Dedifferentiated amniotic fluid mesenchymal stem cell (primary cell): ENCODE results near the gene TRAF3.
"Not testable (repeated sequence)": the region's sequence is repeated elsewhere in the genome, so short reads cannot be mapped to it uniquely, and the experiment has no call there.

Source experiments
- DNase-seq: peaks from one replicate; pipeline ENCODE4 v3.0.0-alpha.2; 2016; ENCODE audit errors: extremely low spot score

Gene TRAF3

DNA sequence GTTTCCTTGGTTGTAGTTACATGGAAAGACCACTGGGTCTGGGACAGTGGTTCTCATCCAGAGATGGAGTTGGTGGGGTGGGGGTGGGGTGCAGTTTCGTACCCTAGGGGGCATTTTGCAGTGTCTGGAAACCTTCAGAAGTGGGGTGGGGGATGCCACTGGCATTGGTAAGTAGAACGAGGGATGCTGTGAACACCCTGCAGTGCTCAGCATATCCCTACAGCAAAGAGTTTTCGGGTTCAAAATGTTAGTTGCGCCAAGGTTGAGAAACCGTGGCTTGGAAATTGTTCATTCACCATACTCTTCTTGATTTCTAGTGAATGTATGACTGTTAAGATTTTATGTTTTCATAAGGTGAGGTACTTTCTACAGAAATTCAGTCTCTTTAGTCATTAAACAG is 28.7 kb downstream of the TRAF3 start:
- DNase-seq: no peak

DNA sequence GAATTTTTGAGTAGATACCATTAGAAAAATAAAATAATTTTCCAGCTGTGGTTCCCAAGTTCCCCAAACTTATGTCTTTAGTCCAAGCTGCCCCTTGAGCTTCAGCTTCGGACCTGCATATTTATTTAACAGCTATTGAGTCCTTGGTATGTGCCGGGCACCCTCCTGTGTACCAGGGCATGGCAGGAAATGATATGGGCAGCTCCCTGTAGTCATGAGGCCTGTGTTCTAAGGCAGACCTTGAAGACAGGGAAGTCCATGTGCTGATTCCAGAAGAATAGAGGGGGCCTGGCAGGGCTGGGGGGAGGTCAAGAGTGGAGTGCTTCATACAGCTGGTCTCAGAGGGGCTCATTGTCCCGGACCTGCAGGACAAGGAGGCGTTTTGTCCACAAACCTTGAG is 29.2 kb downstream of the TRAF3 start:
- no peak for DNase-seq

GRCh38 chr14:102807013-102807406 is 29.8 kb downstream of the TRAF3 start:
- no peak for DNase-seq

- DNase-seq: no peak
Measured at GRCh38 chr14:102809870-102810269, 32.6 kb downstream of the TRAF3 start.

DNA sequence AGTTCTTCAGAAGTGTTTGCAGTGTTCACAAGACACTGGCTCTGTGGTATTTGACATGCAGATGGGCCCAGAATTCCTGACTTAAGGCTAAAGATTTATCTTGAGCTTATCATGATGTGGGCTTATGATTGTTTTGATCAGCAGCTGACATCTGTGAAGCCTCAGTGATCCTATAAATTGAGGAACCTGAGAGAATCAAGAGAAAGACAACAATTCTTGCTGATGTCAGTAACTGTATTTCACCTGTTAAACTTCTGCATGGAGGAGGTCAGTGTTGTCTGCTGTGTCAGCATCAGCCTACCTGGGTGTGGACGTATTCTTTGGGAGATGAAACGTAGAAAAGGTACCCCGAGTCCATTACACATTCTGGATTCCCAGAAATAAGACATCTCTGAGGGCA is 33.3 kb downstream of the TRAF3 start:
- DNase-seq: no peak

GRCh38 chr14:102811254-102811963 is 34.2 kb downstream of the TRAF3 start:
- DNase-seq: no peak

DNA sequence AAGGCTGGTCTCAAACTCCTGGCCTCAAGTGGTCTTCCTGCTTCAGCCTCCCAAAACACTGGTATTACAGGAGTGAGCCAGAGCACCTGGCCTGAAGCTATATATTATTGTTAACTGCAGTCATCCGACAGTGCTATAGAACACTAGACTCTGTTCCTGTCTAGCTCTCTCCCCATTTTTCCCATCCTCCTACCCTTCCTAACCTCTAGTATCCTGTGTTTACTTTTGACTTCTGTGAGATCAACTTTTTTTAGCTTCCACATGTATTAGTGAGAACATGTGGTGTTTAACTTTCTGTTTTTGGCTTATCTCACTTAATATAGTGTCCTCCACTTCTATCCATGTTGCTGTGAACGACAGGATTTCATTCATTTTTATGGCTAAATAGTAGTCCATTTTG is 34.7 kb downstream of the TRAF3 start:
- no peak for DNase-seq

DNA sequence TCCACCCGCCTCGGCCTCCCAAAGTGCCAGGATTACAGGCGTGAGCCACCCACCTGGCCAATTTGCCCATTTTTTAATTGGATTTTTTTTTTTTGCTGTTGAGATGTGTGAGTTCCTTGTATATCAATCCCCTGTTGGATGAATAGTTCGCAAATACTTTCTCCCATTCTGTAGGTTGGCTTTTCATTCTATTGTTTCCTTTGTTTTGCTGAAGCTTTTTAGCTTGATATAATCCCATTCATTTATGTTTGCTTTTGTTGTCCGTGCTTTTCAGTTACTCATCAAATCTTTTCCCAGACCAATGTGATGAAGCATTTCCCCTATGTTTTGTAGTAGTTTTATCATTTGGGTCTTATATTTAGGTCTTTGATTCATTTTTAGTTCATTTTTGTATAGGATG is 36.4 kb downstream of the TRAF3 start:
- no peak for DNase-seq

DNA sequence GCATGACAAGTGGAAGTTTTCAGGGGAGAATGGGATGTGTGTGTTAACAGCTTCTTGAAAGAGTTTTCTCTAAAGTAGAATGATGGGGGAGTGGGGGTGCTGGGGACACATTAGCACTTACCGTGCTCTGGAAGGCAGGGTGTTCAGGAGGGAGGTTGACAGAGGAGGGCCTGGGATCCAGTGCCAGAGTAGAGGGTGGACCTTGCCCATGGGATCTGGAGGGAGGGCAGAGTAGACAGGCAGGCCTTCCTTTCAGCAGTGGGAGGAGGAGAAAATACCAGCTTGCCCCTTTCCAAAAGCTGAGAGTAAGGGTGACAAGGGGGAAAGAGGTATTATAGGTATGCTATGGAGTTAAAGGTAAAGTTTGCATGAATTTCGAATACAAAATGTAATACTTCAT is 40.1 kb downstream of the TRAF3 start:
- no peak for DNase-seq

DNA sequence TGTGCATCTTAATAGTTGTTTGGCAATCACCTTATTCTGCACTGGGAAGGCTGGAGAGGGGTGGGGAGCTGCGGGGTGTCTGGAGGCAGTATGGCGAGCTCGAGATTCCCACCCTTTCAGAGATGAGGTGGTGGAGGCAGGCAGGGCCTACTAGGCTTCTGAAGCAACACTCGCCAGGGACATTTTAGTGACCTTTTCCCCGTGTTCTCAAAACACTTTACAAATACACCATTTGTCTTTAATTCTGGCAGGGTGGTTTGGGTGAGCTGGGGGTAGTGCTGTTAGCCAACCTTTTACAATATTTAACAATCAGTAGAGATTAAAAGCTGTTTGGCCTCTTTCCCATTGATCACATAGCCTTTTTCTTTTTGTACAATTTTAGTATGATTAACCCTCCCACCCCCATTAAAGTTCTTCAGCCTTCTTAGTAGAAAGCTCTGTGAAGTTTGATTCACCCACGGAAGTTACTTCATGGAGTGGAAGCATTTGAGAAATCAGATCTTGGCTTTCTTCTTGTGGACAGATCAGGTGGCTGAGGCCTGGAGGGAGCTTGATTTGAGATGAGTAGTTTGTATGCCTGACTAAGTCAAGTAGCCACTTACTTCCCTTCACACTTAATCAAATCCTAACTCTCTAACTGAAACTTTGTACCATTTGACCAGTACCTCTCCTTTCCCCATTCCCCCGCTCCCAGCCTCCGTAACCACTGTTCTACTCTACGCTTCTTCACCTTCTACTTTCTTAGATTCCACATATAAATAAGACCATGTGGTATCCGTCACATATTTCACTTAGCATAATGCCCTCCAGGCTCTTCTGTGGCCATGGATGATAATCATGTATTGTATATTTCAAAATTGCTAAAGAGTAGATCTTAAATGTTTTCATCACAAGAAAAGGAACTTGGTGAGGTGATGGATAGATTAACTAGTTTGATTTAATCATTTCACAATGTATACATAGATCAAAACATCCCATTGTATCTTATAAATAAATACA is 41.0 kb downstream of the TRAF3 start:
- no peak for DNase-seq

GRCh38 chr14:102819176-102819628 is 42.0 kb downstream of the TRAF3 start:
- no peak for DNase-seq

DNA sequence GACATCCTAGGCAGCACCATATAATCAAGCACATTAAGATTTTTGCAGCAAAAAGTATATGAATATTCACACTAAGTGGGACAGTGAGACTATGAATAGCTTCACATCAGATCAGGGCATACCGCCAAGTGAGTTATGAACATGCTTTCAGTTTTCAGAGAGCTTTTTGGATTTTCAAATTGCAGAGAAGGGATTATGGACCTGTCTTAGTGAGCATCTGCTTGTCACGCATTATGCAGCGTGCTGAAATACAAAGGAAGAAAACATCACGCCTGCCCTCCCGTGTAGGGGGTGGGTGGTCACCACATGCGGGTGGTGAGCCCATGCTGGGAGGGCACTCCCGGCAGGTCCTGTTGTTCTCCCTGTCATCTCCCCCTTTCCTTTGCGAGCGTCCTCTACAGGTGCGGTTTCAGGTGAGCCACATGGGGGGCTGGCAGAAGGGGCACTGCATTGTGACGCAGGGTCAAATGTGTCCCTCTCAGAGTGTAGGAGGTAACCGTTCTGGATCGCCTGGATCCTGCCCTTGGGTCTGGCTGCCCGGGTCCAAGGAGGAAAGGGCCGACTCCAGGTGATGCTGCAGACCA is 42.6 kb downstream of the TRAF3 start:
- DNase-seq: no peak

- no peak for DNase-seq
Measured at GRCh38 chr14:102821252-102821651, 44.0 kb downstream of the TRAF3 start.

GRCh38 chr14:102822311-102822863 is 45.1 kb downstream of the TRAF3 start:
- DNase-seq: no peak

DNA sequence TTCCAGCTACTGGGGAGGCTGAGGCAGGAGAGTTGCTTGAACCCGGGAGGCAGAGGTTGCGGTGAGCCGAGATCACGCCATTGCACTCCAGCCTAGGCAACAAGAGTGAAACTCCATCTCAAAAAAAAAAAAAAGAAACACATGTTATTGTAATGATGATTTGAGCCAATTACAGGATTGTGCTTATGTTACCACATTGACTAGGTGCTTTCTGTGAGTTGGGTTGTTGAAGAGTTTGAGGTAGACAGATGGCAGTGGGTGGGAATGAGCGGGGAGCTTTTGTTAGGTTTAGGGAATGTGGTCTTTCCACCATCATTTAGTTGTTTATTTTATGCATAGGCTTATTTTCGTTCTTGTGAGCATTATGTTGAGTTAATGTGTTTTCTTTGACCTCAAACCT is 45.6 kb downstream of the TRAF3 start:
- not testable (repeated sequence) for DNase-seq

- DNase-seq: no peak
Measured at GRCh38 chr14:102823546-102823945, 46.3 kb downstream of the TRAF3 start.

DNA sequence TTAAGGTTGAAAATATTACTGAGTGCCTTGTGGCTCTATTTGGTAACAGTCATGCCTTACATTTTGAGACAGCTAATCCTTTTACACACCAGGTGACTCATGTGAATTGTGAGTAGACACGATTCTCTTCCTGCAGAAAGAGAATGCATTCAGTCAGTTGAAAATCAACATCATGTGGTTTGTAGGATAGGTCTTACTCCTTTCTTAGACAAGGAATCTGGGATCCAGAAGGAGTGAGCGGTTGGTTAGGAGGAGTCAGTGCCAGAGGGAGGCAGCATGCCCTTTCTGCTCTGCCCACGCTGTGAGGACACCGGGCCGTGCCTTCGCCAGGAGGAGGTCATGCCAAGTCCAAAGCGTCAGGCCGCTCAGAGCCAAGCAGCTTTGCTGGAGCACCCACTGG is 47.6 kb downstream of the TRAF3 start:
- no peak for DNase-seq

- no peak for DNase-seq
Measured at GRCh38 chr14:102825307-102826095, 48.3 kb downstream of the TRAF3 start.

DNA sequence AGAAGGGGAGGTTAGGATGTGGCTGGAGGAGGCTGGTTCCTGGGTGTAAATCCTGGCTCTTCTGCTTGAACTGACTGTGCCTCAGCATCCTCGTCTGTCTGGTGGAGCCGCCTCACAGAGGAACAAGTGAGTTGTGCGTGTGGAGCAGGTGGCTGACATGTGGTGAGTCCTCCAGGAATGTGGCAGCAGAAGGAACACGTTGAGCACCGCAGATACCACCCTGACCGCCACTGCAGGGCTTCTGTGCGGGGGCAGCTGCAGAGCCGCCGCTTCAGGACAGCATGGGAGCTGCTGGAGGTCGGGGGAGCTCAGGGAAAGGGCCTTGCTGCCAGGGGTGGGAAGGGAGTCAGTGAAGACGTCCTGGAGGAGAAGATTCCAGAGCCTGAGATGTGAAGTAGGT is 48.9 kb downstream of the TRAF3 start:
- no peak for DNase-seq

DNA sequence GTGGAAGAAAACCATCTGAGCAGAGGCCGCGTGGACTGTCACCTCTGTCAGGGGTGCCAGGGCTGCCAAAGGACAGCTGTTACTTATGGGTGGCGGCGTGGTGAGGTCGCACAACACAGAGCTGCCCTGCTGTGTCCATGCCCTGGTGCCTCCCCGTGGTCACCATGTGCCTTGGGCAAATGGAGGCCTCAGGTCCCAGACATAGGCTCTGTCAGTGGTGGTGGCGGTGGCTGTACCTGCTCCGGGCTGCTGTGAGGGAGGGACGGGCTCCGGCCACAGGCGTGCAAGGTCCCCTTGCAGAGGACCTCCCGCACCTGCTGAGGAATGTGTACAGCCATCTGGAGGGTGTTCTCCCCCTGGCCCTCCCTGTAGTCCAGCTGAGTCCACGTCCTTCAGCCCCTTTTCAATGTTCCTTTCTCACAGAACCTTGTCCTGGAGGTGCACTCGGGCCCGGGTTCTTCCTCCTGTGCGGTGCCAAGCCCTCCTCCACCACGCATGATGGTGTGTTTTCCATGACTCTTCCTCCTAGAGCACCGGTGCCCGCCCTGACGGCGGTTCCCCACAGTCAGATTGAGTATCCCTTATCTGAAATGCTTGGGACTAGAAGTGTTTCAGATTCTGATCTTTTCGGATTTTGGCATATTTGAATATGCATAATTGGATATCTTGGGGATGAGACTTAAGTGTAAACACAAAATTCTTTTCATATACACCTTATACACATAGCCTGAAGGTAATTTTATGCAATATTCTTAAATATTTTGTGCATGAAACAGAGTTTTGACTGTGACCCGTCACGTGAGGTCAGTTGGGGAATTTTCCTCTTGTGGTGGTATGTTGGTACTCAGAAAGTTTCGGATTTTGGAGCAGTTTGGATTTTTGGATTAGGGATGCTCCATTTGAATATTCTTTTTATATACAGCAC is 49.8 kb downstream of the TRAF3 start:
- DNase-seq: no peak
